ENCODE data around the gene AXIN2.

- TF ChIP-seq CTCF (IDR thresholded peaks at IDR 0.05 in 2 of 3, conservative IDR thresholded peaks at IDR 0.05 in 1 of 3; ENCODE audit: control insufficient read depth in 2 of 3, extremely low read depth in 1 of 3, insufficient read depth in 1 of 3, low read depth in 3 of 3, low read length in 3 of 3) (no peak), KDM1A (IDR thresholded peaks at IDR 0.05; ENCODE audit: borderline replicate concordance) (no peak), EZH2 (IDR thresholded peaks at IDR 0.05; ENCODE audit: borderline replicate concordance, control insufficient read depth, low read depth, low read length) (no peak), POLR2A (IDR thresholded peaks at IDR 0.05; ENCODE audit: low read depth, low read length) (no peak), PAX8 (IDR thresholded peaks at IDR 0.05) (no peak), MAX (IDR thresholded peaks at IDR 0.05; ENCODE audit: low read depth, low read length) (no peak), PBX3 (IDR thresholded peaks at IDR 0.05; ENCODE audit: insufficient replicate concordance, low read depth, low read length) (no peak), ZNF207 (IDR thresholded peaks at IDR 0.05; ENCODE audit: borderline replicate concordance) (no peak)
Observed at GRCh38 chr17:65559804-65560627, 1.4 kb downstream of the AXIN2 start.
